ENCODE results near the gene PFKP.
A peak's percentile ranks its signal among the peaks of the same experiment; 100 is the strongest.

The PFKP gene

DNA sequence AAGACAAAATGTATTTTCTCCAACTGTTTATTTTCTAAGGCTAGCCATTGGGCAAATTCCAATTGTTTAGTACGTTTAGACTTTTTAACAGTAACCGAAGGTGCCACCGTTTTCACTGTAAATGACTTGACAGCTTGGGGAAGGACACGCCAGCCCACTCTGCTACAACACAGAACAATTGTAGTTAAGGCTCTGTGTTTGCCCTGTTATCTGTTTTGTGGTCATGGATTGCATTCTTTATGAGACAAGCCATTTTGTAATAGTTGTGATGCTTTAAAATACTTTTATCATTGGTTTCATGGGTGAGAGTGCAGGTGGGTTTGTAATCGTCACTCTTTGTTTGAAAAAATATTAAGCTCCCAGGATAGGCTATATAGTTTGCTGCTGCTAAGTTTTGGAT is 111.8 kb downstream of the PFKP start:
- no peak overlapping the region for H3K27ac ChIP-seq (ENCODE audit: insufficient read depth, low read length, poor library complexity, severe bottlenecking)
- no peak for DNase-seq
- H3K4me1 ChIP-seq (ENCODE audit: control insufficient read depth, insufficient read depth, low read length, poor library complexity, severe bottlenecking) = no peaks in the 10 kb centered on the region
- no peaks in the 10 kb centered on the region for H3K27me3 ChIP-seq (replicated peaks; ENCODE audit: control insufficient read depth, insufficient read depth, low read length, poor library complexity, severe bottlenecking)
- no peaks in the 10 kb centered on the region for H3K36me3 ChIP-seq (ENCODE audit: control insufficient read depth, insufficient read depth, low read length)
- no peak overlapping the region for H3K4me3 ChIP-seq (ENCODE audit: insufficient read depth, low read depth, low read length, poor library complexity, severe bottlenecking)
- no peaks in the 10 kb centered on the region for H3K9me3 ChIP-seq (ENCODE audit: control insufficient read depth, low read length)

DNA sequence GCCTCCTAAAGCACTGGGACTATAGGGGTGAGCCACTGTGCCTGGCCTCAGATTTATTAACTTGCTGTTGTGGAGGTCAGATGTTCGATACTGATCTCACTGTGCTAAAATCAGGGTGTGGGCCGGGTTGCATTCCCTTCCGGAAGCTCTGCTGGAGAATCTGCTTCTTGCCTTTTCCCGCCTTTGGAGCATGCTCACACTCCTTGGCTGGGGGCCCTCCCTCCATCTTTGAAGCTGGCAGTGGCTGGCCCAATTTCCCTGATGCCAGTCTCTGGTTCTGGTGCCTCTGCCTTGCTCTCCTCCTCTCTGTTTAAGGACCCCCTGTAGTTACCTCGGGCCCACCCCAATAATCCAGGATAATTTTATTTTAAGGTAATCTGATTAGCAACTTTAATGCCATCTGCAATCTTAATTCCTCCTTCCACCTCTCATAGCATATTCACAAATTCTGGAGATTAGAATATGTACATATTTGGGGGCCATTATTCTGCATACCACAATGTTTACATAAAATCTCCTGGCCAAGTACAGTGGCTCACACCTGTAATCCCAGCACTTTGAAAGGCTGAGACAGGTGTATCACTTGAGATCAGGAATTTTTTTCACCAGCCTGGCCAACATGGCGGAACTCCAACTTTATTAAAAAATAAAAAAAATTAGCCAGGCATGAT is 113.1 kb downstream of the PFKP start:
- H3K27ac ChIP-seq (ENCODE audit: insufficient read depth, low read length, poor library complexity, severe bottlenecking) = no peak overlapping the region
- no peaks in the 10 kb centered on the region for H3K4me1 ChIP-seq (ENCODE audit: control insufficient read depth, insufficient read depth, low read length, poor library complexity, severe bottlenecking)
- H3K4me3 ChIP-seq (ENCODE audit: insufficient read depth, low read depth, low read length, poor library complexity, severe bottlenecking) = no peak overlapping the region
- no peaks in the 10 kb centered on the region for H3K9me3 ChIP-seq (ENCODE audit: control insufficient read depth, low read length)
- no peak for DNase-seq
- H3K36me3 ChIP-seq (ENCODE audit: control insufficient read depth, insufficient read depth, low read length) = no peaks in the 10 kb centered on the region
- H3K27me3 ChIP-seq (replicated peaks; ENCODE audit: control insufficient read depth, insufficient read depth, low read length, poor library complexity, severe bottlenecking) = no peaks in the 10 kb centered on the region

DNA sequence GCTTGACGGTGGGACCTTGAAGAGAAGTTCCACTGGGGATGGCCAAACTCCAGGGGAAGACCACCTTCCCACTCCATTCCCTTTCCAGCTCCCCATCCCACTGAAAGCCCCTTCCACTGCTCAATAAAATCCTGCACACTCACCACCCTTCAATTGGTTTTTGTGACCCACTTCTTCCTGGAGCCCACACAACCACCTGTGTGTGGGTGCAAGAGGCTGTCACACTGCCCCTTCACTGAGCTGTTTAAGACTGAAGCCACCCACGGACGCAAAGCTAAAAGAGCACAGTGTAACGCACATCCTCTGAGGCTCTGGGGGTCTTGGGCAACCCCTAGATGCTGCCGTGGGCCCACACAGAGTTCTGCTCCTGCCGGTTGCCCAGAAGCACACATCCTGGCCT is 118.0 kb downstream of the PFKP start:
- Histone ChIP-seq H3K27ac (ENCODE audit: insufficient read depth, low read length, poor library complexity, severe bottlenecking) (no peak overlapping the region), H3K27me3 (replicated peaks; ENCODE audit: control insufficient read depth, insufficient read depth, low read length, poor library complexity, severe bottlenecking) (no peaks in the 10 kb centered on the region)
- no peak for DNase-seq

DNA sequence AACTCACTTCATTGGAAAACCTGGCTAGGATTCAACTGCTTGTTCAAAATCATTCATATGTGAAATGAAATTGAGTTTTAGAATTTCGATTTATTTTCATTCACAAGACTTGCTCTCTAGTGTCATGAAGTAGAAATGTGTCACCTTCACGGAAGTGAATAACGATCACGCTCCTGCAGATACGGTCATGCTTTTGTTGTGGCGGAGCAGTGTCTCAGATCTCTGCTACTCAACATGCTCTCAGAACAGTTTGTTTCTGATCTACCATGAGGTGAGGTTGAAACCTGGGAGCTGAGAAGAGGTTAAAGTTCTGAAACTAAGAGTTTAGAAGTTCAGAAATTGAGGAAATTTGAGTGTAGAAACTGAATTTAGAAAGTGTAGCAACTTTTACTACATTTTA is 119.0 kb downstream of the PFKP start:
- Histone ChIP-seq H3K4me1 (ENCODE audit: control insufficient read depth, insufficient read depth, low read length, poor library complexity, severe bottlenecking) (peaks cover 5% of the 10 kb centered on the region), H3K27ac (ENCODE audit: insufficient read depth, low read length, poor library complexity, severe bottlenecking) (no peak overlapping the region), H3K36me3 (ENCODE audit: control insufficient read depth, insufficient read depth, low read length) (no peaks in the 10 kb centered on the region), H3K9me3 (ENCODE audit: control insufficient read depth, low read length) (no peaks in the 10 kb centered on the region), H3K27me3 (replicated peaks; ENCODE audit: control insufficient read depth, insufficient read depth, low read length, poor library complexity, severe bottlenecking) (no peaks in the 10 kb centered on the region), H3K4me3 (ENCODE audit: insufficient read depth, low read depth, low read length, poor library complexity, severe bottlenecking) (no peak overlapping the region)
- DNase-seq = peak in 2 of 3 donors; percentile 5 to 9

More for the DNA sequence above, 118.0 kb downstream of the PFKP start:
- Histone ChIP-seq H3K36me3 (ENCODE audit: control insufficient read depth, insufficient read depth, low read length) (no peaks in the 10 kb centered on the region), H3K9me3 (ENCODE audit: control insufficient read depth, low read length) (no peaks in the 10 kb centered on the region), H3K4me1 (ENCODE audit: control insufficient read depth, insufficient read depth, low read length, poor library complexity, severe bottlenecking) (peaks cover 5% of the 10 kb centered on the region), H3K4me3 (ENCODE audit: insufficient read depth, low read depth, low read length, poor library complexity, severe bottlenecking) (no peak overlapping the region)
